ENCODE results near the gene VCAM1. TPM values are rescaled to one million over a fixed set of nuclear protein-coding genes. Genes with fewer than 3 reads are reported as not detected.
A peak's percentile ranks its signal among the peaks of the same experiment; 100 is the strongest.

Gene VCAM1
- polyA plus RNA-seq, 2 donors, result 0.47 to 0.68 TPM

- no peaks in the 10 kb centered on the region for H3K9me3 ChIP-seq (ENCODE audit: control insufficient read depth in 2 of 2, insufficient read depth in 1 of 2, low read depth in 1 of 2, low read length in 1 of 2)
- no peaks in the 10 kb centered on the region for H3K4me1 ChIP-seq (ENCODE audit: control insufficient read depth in 2 of 2, insufficient read depth in 2 of 2, low read length in 1 of 2)
- H3K4me3 ChIP-seq (ENCODE audit: low read depth in 1 of 2, low read length in 2 of 2), result peak overlapping the region in 1 of 2 donors; percentile 34
- WGBS, 2 donors, result 40 to 43% methylated on average over 9 of the region's 9 CpGs
- no peaks in the 10 kb centered on the region for H3K36me3 ChIP-seq (ENCODE audit: control insufficient read depth in 2 of 2, insufficient read depth in 2 of 2, low read length in 1 of 2)
- H3K27ac ChIP-seq (ENCODE audit: low read depth in 2 of 2, low read length in 1 of 2), result no peak overlapping the region
- no peaks in the 10 kb centered on the region for H3K27me3 ChIP-seq (ENCODE audit: control insufficient read depth in 1 of 2, insufficient read depth in 2 of 2, low read length in 2 of 2)
Measured at GRCh38 chr1:100721526-100722207, 2.1 kb downstream of the VCAM1 start.

- H3K36me3 ChIP-seq (ENCODE audit: control insufficient read depth in 2 of 2, insufficient read depth in 2 of 2, low read length in 1 of 2), result no peaks in the 10 kb centered on the region
- no peaks in the 10 kb centered on the region for H3K4me1 ChIP-seq (ENCODE audit: control insufficient read depth in 2 of 2, insufficient read depth in 2 of 2, low read length in 1 of 2)
- H3K27ac ChIP-seq (ENCODE audit: low read depth in 2 of 2, low read length in 1 of 2), result no peak overlapping the region
- H3K4me3 ChIP-seq (ENCODE audit: low read depth in 1 of 2, low read length in 2 of 2), result no peak overlapping the region
- H3K9me3 ChIP-seq (ENCODE audit: control insufficient read depth in 2 of 2, insufficient read depth in 1 of 2, low read depth in 1 of 2, low read length in 1 of 2), result no peaks in the 10 kb centered on the region
- H3K27me3 ChIP-seq (ENCODE audit: control insufficient read depth in 1 of 2, insufficient read depth in 2 of 2, low read length in 2 of 2), result no peaks in the 10 kb centered on the region
Measured at GRCh38 chr1:100722221-100722620, 2.7 kb downstream of the VCAM1 start.

GRCh38 chr1:100724281-100724680 lies 4.7 kb downstream of the VCAM1 start:
- Histone ChIP-seq H3K4me3 (ENCODE audit: low read depth in 1 of 2, low read length in 2 of 2) (no peak overlapping the region), H3K27ac (ENCODE audit: low read depth in 2 of 2, low read length in 1 of 2) (no peak overlapping the region), H3K36me3 (ENCODE audit: control insufficient read depth in 2 of 2, insufficient read depth in 2 of 2, low read length in 1 of 2) (no peaks in the 10 kb centered on the region), H3K27me3 (ENCODE audit: control insufficient read depth in 1 of 2, insufficient read depth in 2 of 2, low read length in 2 of 2) (no peaks in the 10 kb centered on the region), H3K9me3 (ENCODE audit: control insufficient read depth in 2 of 2, insufficient read depth in 1 of 2, low read depth in 1 of 2, low read length in 1 of 2) (no peaks in the 10 kb centered on the region), H3K4me1 (ENCODE audit: control insufficient read depth in 2 of 2, insufficient read depth in 2 of 2, low read length in 1 of 2) (no peaks in the 10 kb centered on the region)

GRCh38 chr1:100730130-100730529 lies 10.6 kb downstream of the VCAM1 start:
- Histone ChIP-seq H3K27ac (ENCODE audit: low read depth in 2 of 2, low read length in 1 of 2) (no peak overlapping the region), H3K36me3 (ENCODE audit: control insufficient read depth in 2 of 2, insufficient read depth in 2 of 2, low read length in 1 of 2) (no peaks in the 10 kb centered on the region), H3K4me3 (ENCODE audit: low read depth in 1 of 2, low read length in 2 of 2) (no peak overlapping the region), H3K27me3 (ENCODE audit: control insufficient read depth in 1 of 2, insufficient read depth in 2 of 2, low read length in 2 of 2) (no peaks in the 10 kb centered on the region), H3K4me1 (ENCODE audit: control insufficient read depth in 2 of 2, insufficient read depth in 2 of 2, low read length in 1 of 2) (no peaks in the 10 kb centered on the region), H3K9me3 (ENCODE audit: control insufficient read depth in 2 of 2, insufficient read depth in 1 of 2, low read depth in 1 of 2, low read length in 1 of 2) (no peaks in the 10 kb centered on the region)
- 89 to 93% methylated on average over 1 of the region's 1 CpG for WGBS, 2 donors

- Histone ChIP-seq H3K4me3 (ENCODE audit: low read depth in 1 of 2, low read length in 2 of 2) (no peak overlapping the region), H3K27ac (ENCODE audit: low read depth in 2 of 2, low read length in 1 of 2) (no peak overlapping the region), H3K36me3 (ENCODE audit: control insufficient read depth in 2 of 2, insufficient read depth in 2 of 2, low read length in 1 of 2) (no peaks in the 10 kb centered on the region), H3K9me3 (ENCODE audit: control insufficient read depth in 2 of 2, insufficient read depth in 1 of 2, low read depth in 1 of 2, low read length in 1 of 2) (no peaks in the 10 kb centered on the region), H3K27me3 (ENCODE audit: control insufficient read depth in 1 of 2, insufficient read depth in 2 of 2, low read length in 2 of 2) (no peaks in the 10 kb centered on the region), H3K4me1 (ENCODE audit: control insufficient read depth in 2 of 2, insufficient read depth in 2 of 2, low read length in 1 of 2) (no peaks in the 10 kb centered on the region)
- 72 to 84% methylated on average over 6 of the region's 6 CpGs for WGBS, 2 donors
Measured at GRCh38 chr1:100731309-100731708, 11.8 kb downstream of the VCAM1 start.

GRCh38 chr1:100731758-100732157 lies 12.2 kb downstream of the VCAM1 start:
- no peaks in the 10 kb centered on the region for H3K9me3 ChIP-seq (ENCODE audit: control insufficient read depth in 2 of 2, insufficient read depth in 1 of 2, low read depth in 1 of 2, low read length in 1 of 2)
- no peak overlapping the region for H3K27ac ChIP-seq (ENCODE audit: low read depth in 2 of 2, low read length in 1 of 2)
- WGBS, 2 donors, result 64 to 81% methylated on average over 1 of the region's 1 CpG
- no peak overlapping the region for H3K4me3 ChIP-seq (ENCODE audit: low read depth in 1 of 2, low read length in 2 of 2)
- no peaks in the 10 kb centered on the region for H3K27me3 ChIP-seq (ENCODE audit: control insufficient read depth in 1 of 2, insufficient read depth in 2 of 2, low read length in 2 of 2)
- no peaks in the 10 kb centered on the region for H3K4me1 ChIP-seq (ENCODE audit: control insufficient read depth in 2 of 2, insufficient read depth in 2 of 2, low read length in 1 of 2)
- H3K36me3 ChIP-seq (ENCODE audit: control insufficient read depth in 2 of 2, insufficient read depth in 2 of 2, low read length in 1 of 2), result no peaks in the 10 kb centered on the region

- H3K4me1 ChIP-seq (ENCODE audit: control insufficient read depth in 2 of 2, insufficient read depth in 2 of 2, low read length in 1 of 2), result no peaks in the 10 kb centered on the region
- no peaks in the 10 kb centered on the region for H3K27me3 ChIP-seq (ENCODE audit: control insufficient read depth in 1 of 2, insufficient read depth in 2 of 2, low read length in 2 of 2)
- 28 to 29% methylated on average over 3 of the region's 3 CpGs for WGBS, 2 donors
- H3K9me3 ChIP-seq (ENCODE audit: control insufficient read depth in 2 of 2, insufficient read depth in 1 of 2, low read depth in 1 of 2, low read length in 1 of 2), result no peaks in the 10 kb centered on the region
- H3K4me3 ChIP-seq (ENCODE audit: low read depth in 1 of 2, low read length in 2 of 2), result no peak overlapping the region
- H3K36me3 ChIP-seq (ENCODE audit: control insufficient read depth in 2 of 2, insufficient read depth in 2 of 2, low read length in 1 of 2), result no peaks in the 10 kb centered on the region
- H3K27ac ChIP-seq (ENCODE audit: low read depth in 2 of 2, low read length in 1 of 2), result peak overlapping the region in 1 of 2 donors; percentile 14
Measured at GRCh38 chr1:100734676-100735075, 15.1 kb downstream of the VCAM1 start.

DNA sequence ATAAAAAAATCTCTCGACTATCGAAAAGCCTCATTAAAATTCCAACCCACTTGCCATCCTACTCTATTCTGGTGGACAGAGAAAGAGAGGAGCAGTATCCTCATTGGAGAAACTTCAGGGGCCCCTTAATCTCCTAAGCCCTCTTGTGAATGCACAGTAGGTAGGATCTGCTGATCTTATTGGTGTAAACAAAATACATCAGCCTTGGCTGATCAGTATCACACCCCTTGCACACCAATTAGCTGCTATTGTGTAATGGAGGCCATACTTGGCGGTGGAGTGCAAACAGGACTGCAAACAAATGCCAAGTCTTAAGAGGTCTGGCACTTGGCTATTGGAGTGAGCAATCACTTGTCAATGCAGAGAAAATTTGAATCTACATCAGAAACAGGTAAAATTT lies 15.7 kb downstream of the VCAM1 start:
- Histone ChIP-seq H3K9me3 (ENCODE audit: control insufficient read depth in 2 of 2, insufficient read depth in 1 of 2, low read depth in 1 of 2, low read length in 1 of 2) (no peaks in the 10 kb centered on the region), H3K4me3 (ENCODE audit: low read depth in 1 of 2, low read length in 2 of 2) (no peak overlapping the region), H3K27ac (ENCODE audit: low read depth in 2 of 2, low read length in 1 of 2) (no peak overlapping the region), H3K36me3 (ENCODE audit: control insufficient read depth in 2 of 2, insufficient read depth in 2 of 2, low read length in 1 of 2) (no peaks in the 10 kb centered on the region), H3K4me1 (ENCODE audit: control insufficient read depth in 2 of 2, insufficient read depth in 2 of 2, low read length in 1 of 2) (no peaks in the 10 kb centered on the region), H3K27me3 (ENCODE audit: control insufficient read depth in 1 of 2, insufficient read depth in 2 of 2, low read length in 2 of 2) (no peaks in the 10 kb centered on the region)
- 59 to 67% methylated on average over 3 of the region's 3 CpGs for WGBS, 2 donors

GRCh38 chr1:100736324-100736723 lies 16.8 kb downstream of the VCAM1 start:
- Histone ChIP-seq H3K36me3 (ENCODE audit: control insufficient read depth in 2 of 2, insufficient read depth in 2 of 2, low read length in 1 of 2) (no peaks in the 10 kb centered on the region), H3K4me3 (ENCODE audit: low read depth in 1 of 2, low read length in 2 of 2) (no peak overlapping the region), H3K9me3 (ENCODE audit: control insufficient read depth in 2 of 2, insufficient read depth in 1 of 2, low read depth in 1 of 2, low read length in 1 of 2) (no peaks in the 10 kb centered on the region), H3K27ac (ENCODE audit: low read depth in 2 of 2, low read length in 1 of 2) (no peak overlapping the region), H3K4me1 (ENCODE audit: control insufficient read depth in 2 of 2, insufficient read depth in 2 of 2, low read length in 1 of 2) (no peaks in the 10 kb centered on the region), H3K27me3 (ENCODE audit: control insufficient read depth in 1 of 2, insufficient read depth in 2 of 2, low read length in 2 of 2) (no peaks in the 10 kb centered on the region)
- 11 to 23% methylated on average over 1 of the region's 1 CpG for WGBS, 2 donors

DNA sequence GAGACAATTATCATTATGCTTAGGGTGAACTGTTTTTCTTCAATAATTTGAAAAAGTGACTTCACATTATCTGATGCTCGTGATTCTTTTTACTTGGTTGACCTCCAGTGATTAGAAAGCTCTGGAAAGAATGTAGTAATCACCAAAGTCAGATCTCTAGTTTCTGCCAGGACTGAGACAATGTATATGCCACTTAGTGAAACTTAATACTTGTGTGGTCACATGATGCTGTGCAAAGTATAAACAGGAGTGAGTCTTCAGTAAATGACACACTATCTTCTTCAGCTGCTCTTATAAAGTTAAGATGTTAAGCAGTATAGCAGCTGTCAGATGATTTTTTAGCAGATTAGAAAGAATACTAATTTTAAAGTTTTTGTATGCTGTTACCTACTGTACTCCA lies 17.2 kb downstream of the VCAM1 start:
- Histone ChIP-seq H3K27me3 (ENCODE audit: control insufficient read depth in 1 of 2, insufficient read depth in 2 of 2, low read length in 2 of 2) (no peaks in the 10 kb centered on the region), H3K36me3 (ENCODE audit: control insufficient read depth in 2 of 2, insufficient read depth in 2 of 2, low read length in 1 of 2) (no peaks in the 10 kb centered on the region), H3K4me1 (ENCODE audit: control insufficient read depth in 2 of 2, insufficient read depth in 2 of 2, low read length in 1 of 2) (no peaks in the 10 kb centered on the region), H3K4me3 (ENCODE audit: low read depth in 1 of 2, low read length in 2 of 2) (no peak overlapping the region), H3K27ac (ENCODE audit: low read depth in 2 of 2, low read length in 1 of 2) (no peak overlapping the region), H3K9me3 (ENCODE audit: control insufficient read depth in 2 of 2, insufficient read depth in 1 of 2, low read depth in 1 of 2, low read length in 1 of 2) (no peaks in the 10 kb centered on the region)
- WGBS, 2 donors, result 18 to 19% methylated on average over 1 of the region's 1 CpG

Measured in esophagus (tissue), 2 donors.